HG02571 (cell line): ENCODE results near the gene NHERF2.
"Not testable (repeated sequence)": the region's sequence is repeated elsewhere in the genome, so short reads cannot be mapped to it uniquely, and the experiment has no call there.

Source experiments
- ATAC-seq: cut with Tn5 transposase; IDR thresholded peaks from one replicate; pipeline ENCODE4 v1.9.1; 2021; ENCODE audit warnings: mild to moderate bottlenecking, moderate library complexity; ENCODE audit not compliant: unreplicated experiment

The NHERF2 gene

GRCh38 chr16:2025878-2026460 is 733 bp upstream of the NHERF2 start:
- ATAC-seq, result no peak

GRCh38 chr16:2027024-2028010 is 615 bp downstream of the NHERF2 start:
- no peak for ATAC-seq

GRCh38 chr16:2028146-2028545 is 1.4 kb downstream of the NHERF2 start:
- ATAC-seq, result no peak

GRCh38 chr16:2028620-2029220 is 2.0 kb downstream of the NHERF2 start:
- ATAC-seq, result no peak

GRCh38 chr16:2029350-2029749 is 2.6 kb downstream of the NHERF2 start:
- ATAC-seq, result no peak

GRCh38 chr16:2030036-2030435 is 3.3 kb downstream of the NHERF2 start:
- no peak for ATAC-seq

GRCh38 chr16:2031081-2031577 is 4.4 kb downstream of the NHERF2 start:
- no peak for ATAC-seq

- ATAC-seq, result no peak
Observed at GRCh38 chr16:2032285-2033056, 5.8 kb downstream of the NHERF2 start.

GRCh38 chr16:2033057-2033908 is 6.6 kb downstream of the NHERF2 start:
- no peak for ATAC-seq

GRCh38 chr16:2033909-2034695 is 7.4 kb downstream of the NHERF2 start:
- not testable (repeated sequence) for ATAC-seq

- no peak for ATAC-seq
Observed at GRCh38 chr16:2034696-2035430, 8.2 kb downstream of the NHERF2 start.

GRCh38 chr16:2035431-2036199 is 8.9 kb downstream of the NHERF2 start:
- no peak for ATAC-seq

- ATAC-seq, result no peak
Observed at GRCh38 chr16:2036200-2036966, 9.7 kb downstream of the NHERF2 start.

GRCh38 chr16:2037115-2037514 is 10.4 kb downstream of the NHERF2 start:
- no peak for ATAC-seq

- ATAC-seq, result no peak
Observed at GRCh38 chr16:2037647-2038381, 11.1 kb downstream of the NHERF2 start.
